B cell (primary cell): ENCODE measurements around the gene GDPD2. TPM values are rescaled to one million over a fixed set of nuclear protein-coding genes. Genes with fewer than 3 reads are reported as not detected.

Source experiments
- ATAC-seq: fragments of 200-7000 bp; cut with Tn5 transposase; one replicate; pipeline ENCODE4 v1.10.0; 2021; ENCODE audit warnings: low read depth, mild to moderate bottlenecking, moderate number of reproducible peaks, moderate library complexity
- CTCF ChIA-PET: fragments of 350-600 bp; sonication (Branson Sonifier 250); formaldehyde crosslinking; loops from one replicate; lab custom pipeline; 2021; ENCODE audit warnings: antibody characterized with exemption, inconsistent platforms; lab: Charles Lee
- POLR2A ChIA-PET: fragments of 350-600 bp; sonication (Branson Sonifier 250); formaldehyde crosslinking; loops from one replicate; lab custom pipeline; 2021; ENCODE audit warnings: antibody characterized with exemption; lab: Charles Lee
- DNase-seq: peaks from one replicate; pipeline ENCODE4 v3.0.0; 2013
- H2AFZ ChIP-seq: 2 replicates; pipeline ENCODE4 v1.6.1; 2012; ENCODE audit warnings: mild to moderate bottlenecking, low read depth, low read length; ENCODE audit not compliant: insufficient read depth, poor library complexity, severe bottlenecking
- H3K27ac ChIP-seq, 2 donors: 1 replicate in 1 of 2; 2 replicates in 1 of 2; pipeline ENCODE4 v1.5.1; 2012 to 2013; ENCODE audit warnings: low read length in 2 of 2, mild to moderate bottlenecking in 2 of 2, moderate library complexity in 1 of 2
- H3K27me3 ChIP-seq, 4 experiments: fragments of 200-600 bp in 1 of 4; sonication (generic) in 1 of 4; replicated peaks in 1 of 4; 1 replicate in 2 of 4; 2 replicates in 2 of 4; pipeline versions ENCODE4 v1.6.1 to v1.7.0; 2013 to 2016; ENCODE audit warnings: low read length in 3 of 4, mild to moderate bottlenecking in 2 of 4, mixed read lengths in 1 of 4, moderate library complexity in 1 of 4; ENCODE audit not compliant: insufficient read depth in 4 of 4, control insufficient read depth in 3 of 4; ENCODE audit errors: control extremely low read depth in 1 of 4
- H3K36me3 ChIP-seq, 2 experiments: replicated peaks in 1 of 2; 1 replicate in 1 of 2; 2 replicates in 1 of 2; pipeline versions ENCODE4 v1.6.1 to v1.7.1; 2013; ENCODE audit warnings: low read length in 1 of 2; ENCODE audit not compliant: insufficient read depth in 2 of 2, control insufficient read depth in 1 of 2; ENCODE audit errors: control extremely low read depth in 1 of 2, extremely low read depth in 1 of 2
- H3K4me1 ChIP-seq, 2 donors: fragments of 200-600 bp in 1 of 2; sonication (generic) in 1 of 2; 1 replicate in 1 of 2; 2 replicates in 1 of 2; pipeline versions ENCODE4 v1.5.1 to v1.6.1; 2013 to 2017; ENCODE audit warnings: low read length in 2 of 2; ENCODE audit not compliant: control insufficient read depth in 2 of 2, insufficient read depth in 2 of 2
- H3K4me2 ChIP-seq: replicated peaks from 2 replicates; pipeline ENCODE3; 2012; ENCODE audit warnings: mild to moderate bottlenecking, low read depth, low read length; ENCODE audit not compliant: poor library complexity, severe bottlenecking
- H3K4me3 ChIP-seq, 5 experiments: fragments of 200-600 bp in 1 of 5; sonication (generic) in 1 of 5; 1 replicate in 3 of 5; 2 replicates in 2 of 5; pipeline versions ENCODE4 v1.5.1 to v1.7.0; 2011 to 2016; ENCODE audit warnings: low read length in 4 of 5, mild to moderate bottlenecking in 4 of 5, low read depth in 2 of 5, control low read depth in 1 of 5, moderate library complexity in 1 of 5; ENCODE audit not compliant: insufficient read depth in 1 of 5; ENCODE audit errors: control extremely low read depth in 1 of 5, extremely low read depth in 1 of 5
- H3K79me2 ChIP-seq: fragments of 200-600 bp; sonication (generic); one replicate; pipeline ENCODE4 v1.6.0; 2016; ENCODE audit warnings: low read length; ENCODE audit not compliant: control insufficient read depth, insufficient read depth
- H3K9ac ChIP-seq: fragments of 200-600 bp; sonication (generic); 2 replicates; pipeline ENCODE4 v1.6.1; 2017; ENCODE audit warnings: mild to moderate bottlenecking, low read length, moderate library complexity
- H3K9me3 ChIP-seq, 3 donors: one replicate each; pipeline versions ENCODE4 v1.6.1 to v1.7.1; 2013; ENCODE audit warnings: low read length in 2 of 3; ENCODE audit not compliant: control insufficient read depth in 2 of 3, insufficient read depth in 1 of 3; ENCODE audit errors: control extremely low read depth in 1 of 3
- H4K20me1 ChIP-seq: 2 replicates; pipeline ENCODE4 v1.6.0; 2012; ENCODE audit warnings: mild to moderate bottlenecking, low read length; ENCODE audit not compliant: insufficient read depth, control insufficient read depth, poor library complexity, severe bottlenecking
- H3K27ac Mint-ChIP-seq: one replicate; pipeline ENCODE4 v1.8.0; 2021; ENCODE audit warnings: mixed read lengths
- H3K27me3 Mint-ChIP-seq: one replicate; pipeline ENCODE4 v1.8.0; 2021; ENCODE audit warnings: mixed read lengths
- H3K4me1 Mint-ChIP-seq: one replicate; pipeline ENCODE4 v1.8.0; 2021; ENCODE audit warnings: mixed read lengths
- H3K4me3 Mint-ChIP-seq: one replicate; pipeline ENCODE4 v1.8.0; 2021; ENCODE audit warnings: mixed read lengths
- H3K9me3 Mint-ChIP-seq: one replicate; pipeline ENCODE4 v1.8.0; 2022; ENCODE audit warnings: mixed read lengths; ENCODE audit not compliant: insufficient read depth
- CTCF ChIP-seq: fragments of 200-600 bp; IDR thresholded peaks from one replicate; pipeline ENCODE4 v1.8.0; 2022; ENCODE audit warnings: antibody characterized with exemption, mild to moderate bottlenecking
- EZH2 ChIP-seq: IDR thresholded peaks from 2 replicates; pipeline ENCODE4 v1.6.1; 2012; ENCODE audit warnings: borderline replicate concordance, low read depth, mild to moderate bottlenecking, moderate library complexity, low read length; ENCODE audit not compliant: insufficient read depth, poor library complexity, severe bottlenecking
- WGBS: methylation state at CpG from one replicate; pipeline ENCODE4 v1.1.5; 2013; ENCODE audit warnings: missing lambda C conversion rate; ENCODE audit not compliant: insufficient coverage; 5-methylcytosine and 5-hydroxymethylcytosine counted together
- intact Hi-C: fragments of 100-400 bp; cut with micrococcal nuclease; formaldehyde crosslinking; loops from one replicate; pipeline ENCODE4 v1.10.0; 2022
- polyA plus RNA-seq: library from polyadenylated mRNA; depleted of rRNA; stranded (reverse); fragments of >200 nt; gene quantifications from 2 replicates; pipeline ENCODE4 v1.2.3, GENCODE V29; 2012
- total RNA-seq, 2 donors: library from RNA; stranded (reverse); fragments of 120-200 nt in 1 of 2; gene quantifications; 1 replicate in 1 of 2; 2 replicates in 1 of 2; pipeline versions ENCODE4 v1.2.3 to v1.2.4, GENCODE V29; 2013 to 2022

The GDPD2 gene
- total and polyA plus RNA-seq, 2 donors (not counting 1 experiment from before 2014, with no cell fraction given): not detected

DNA sequence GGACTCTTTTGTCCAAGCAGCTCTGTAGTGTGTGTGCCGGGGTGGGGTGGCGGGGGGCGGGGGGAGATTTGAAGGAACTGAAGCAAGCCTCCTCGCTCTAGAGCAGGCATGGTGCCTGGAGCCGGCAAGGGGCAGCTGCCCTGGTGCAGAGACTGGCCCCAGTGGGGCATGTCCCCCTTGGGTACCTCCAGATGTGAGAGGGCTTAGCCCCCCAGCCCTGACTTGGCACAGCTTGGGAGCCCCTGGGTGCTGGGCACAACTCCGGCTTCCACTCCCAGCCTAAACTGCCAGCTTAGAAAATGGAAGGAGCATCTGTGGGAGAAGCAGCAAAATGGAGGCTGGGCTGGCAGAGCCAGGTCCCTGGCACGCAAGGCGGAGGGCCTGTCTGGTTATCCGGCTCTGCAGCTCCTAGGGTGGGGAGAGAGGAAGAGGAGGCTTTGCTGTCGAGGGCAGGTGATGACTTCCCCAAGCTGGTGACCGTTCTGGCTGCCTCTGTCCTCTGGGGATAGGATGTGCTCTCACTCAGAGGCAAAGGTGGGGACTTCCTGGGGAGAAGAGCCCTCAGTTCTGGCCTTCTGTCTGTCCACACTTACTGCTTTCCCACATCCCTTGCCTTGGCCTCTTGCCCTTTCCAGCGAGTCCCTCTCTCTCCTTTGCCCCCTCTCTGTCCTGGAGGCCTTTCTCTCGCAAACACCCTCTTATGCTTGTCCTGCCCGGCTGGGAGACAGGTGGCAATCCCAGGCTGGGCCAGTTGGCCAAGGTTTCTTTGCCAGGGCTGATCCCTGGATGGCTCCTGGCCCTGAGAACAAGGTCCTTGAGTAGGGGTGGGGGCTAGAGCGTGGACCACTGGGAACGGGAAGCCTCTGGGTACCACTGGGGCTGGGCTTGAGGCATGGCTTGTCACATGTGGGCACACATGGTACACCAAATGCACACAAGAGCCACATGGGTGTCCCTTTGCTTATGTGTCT, 23.6 kb downstream of the GDPD2 start:
- intact Hi-C loops: no loop called here
- Histone ChIP-seq H3K79me2 (no peaks in the 10 kb centered on the region), H3K9ac (no peak overlapping the region), H3K27ac (no peak overlapping the region), H3K36me3 (no peaks in the 10 kb centered on the region), H3K27me3 (peaks cover 0 to 17% (median 10%) of the 10 kb centered on the region in 4 experiments), H3K4me1 (peaks cover 6 to 12% of the 10 kb centered on the region in 2 donors), H3K4me2 (no peak overlapping the region), H2AFZ (no peak overlapping the region), H4K20me1 (no peaks in the 10 kb centered on the region), H3K4me3 (no peak overlapping the region), H3K9me3 (no peaks in the 10 kb centered on the region)
- ChIA-PET POLR2A (no interaction called here), CTCF (interaction anchor here (3.0 kb wide), 1 partner anchor 11 kb away, joined by 14 read pairs; no protein-coding TSS in a partner anchor)
- Mint-ChIP-seq H3K9me3 (no peaks in the 10 kb centered on the region), H3K27ac (no peak overlapping the region), H3K4me1 (peaks cover 5% of the 10 kb centered on the region), H3K4me3 (no peak overlapping the region), H3K27me3 (peaks cover 20% of the 10 kb centered on the region)
- no peak for ATAC-seq
- WGBS: 95% methylated on average over 9 of the region's 16 CpGs
- no peak for DNase-seq
- TF ChIP-seq EZH2 (no peak), CTCF (no peak)

GRCh38 chrX:70449457-70449966, 26.4 kb downstream of the GDPD2 start:
- no peak overlapping the region for H3K4me3 Mint-ChIP-seq
- Histone ChIP-seq H3K4me1 (peaks cover 13 to 25% of the 10 kb centered on the region in 2 donors), H3K9ac (no peak overlapping the region), H3K36me3 (no peaks in the 10 kb centered on the region), H2AFZ (no peak overlapping the region), H3K27ac (no peak overlapping the region), H3K27me3 (peaks cover 0 to 9% (median under 1%) of the 10 kb centered on the region in 4 experiments), H3K9me3 (no peaks in the 10 kb centered on the region), H3K4me3 (no peak overlapping the region), H3K79me2 (no peaks in the 10 kb centered on the region), H4K20me1 (no peaks in the 10 kb centered on the region), H3K4me2 (no peak overlapping the region)
- no peaks in the 10 kb centered on the region for H3K9me3 Mint-ChIP-seq
- ATAC-seq (no peak), DNase-seq (no peak)
- H3K27ac Mint-ChIP-seq: no peak overlapping the region
- ChIA-PET POLR2A (no interaction called here), CTCF (no interaction called here)
- intact Hi-C loops: no loop called here
- TF ChIP-seq EZH2 (no peak), CTCF (no peak)
- peaks cover 8% of the 10 kb centered on the region for H3K27me3 Mint-ChIP-seq
- 97% methylated on average over 11 of the region's 14 CpGs for WGBS
- H3K4me1 Mint-ChIP-seq: peaks cover 24% of the 10 kb centered on the region
